OCI-LY3 (cell line): ENCODE measurements around the gene SULT1A2.

Source experiments
- H2AFZ ChIP-seq: fragments of 200-600, 300-600 bp; shearing (Covaris generic); 2 replicates; pipeline ENCODE4 v1.6.0; 2014; ENCODE audit warnings: antibody characterized with exemption, low read depth, low read length
- H3K27ac ChIP-seq: fragments of 200-600, 300-600 bp; sonication (generic); 2 replicates; pipeline ENCODE4 v1.5.1; 2014; ENCODE audit warnings: mild to moderate bottlenecking, low read length, moderate library complexity, mixed read lengths
- H3K27me3 ChIP-seq: fragments of 200-600, 300-600 bp; sonication (generic); 2 replicates; pipeline ENCODE4 v1.6.1; 2014; ENCODE audit warnings: low read depth, low read length, mixed read lengths
- H3K36me3 ChIP-seq: fragments of 200-600, 300-600 bp; sonication (generic); replicated peaks from 2 replicates; pipeline ENCODE3; 2014; ENCODE audit warnings: low read depth, low read length, mixed read lengths
- H3K4me1 ChIP-seq: fragments of 300-600, 200-600 bp; sonication (generic); 2 replicates; pipeline ENCODE4 v1.6.1; 2014; ENCODE audit warnings: low read length, mixed read lengths
- H3K4me2 ChIP-seq: fragments of 200-600, 300-600 bp; sonication (generic); 2 replicates; pipeline ENCODE4 v1.6.1; 2014; ENCODE audit warnings: low read length, mixed read lengths
- H3K4me3 ChIP-seq: fragments of 300-600, 200-600 bp; sonication (generic); 2 replicates; pipeline ENCODE4 v1.5.1; 2014; ENCODE audit warnings: antibody characterized with exemption, mild to moderate bottlenecking, low read length, moderate library complexity
- H3K79me2 ChIP-seq: fragments of 300-600, 200-600 bp; shearing (Covaris generic); 2 replicates; pipeline ENCODE4 v1.6.1; 2014; ENCODE audit warnings: mild to moderate bottlenecking, low read length, mixed read lengths
- H3K9ac ChIP-seq: fragments of 300-600, 200-600 bp; shearing (Covaris generic); 2 replicates; pipeline ENCODE4 v1.6.0; 2014; ENCODE audit warnings: mild to moderate bottlenecking, low read length, moderate library complexity
- H3K9me3 ChIP-seq: fragments of 200-600, 300-600 bp; shearing (Covaris generic); 2 replicates; pipeline ENCODE4 v1.6.1; 2014; ENCODE audit warnings: low read length, mixed read lengths; ENCODE audit not compliant: insufficient read depth
- H4K20me1 ChIP-seq: fragments of 200-600, 300-600 bp; sonication (generic); 2 replicates; pipeline ENCODE4 v1.6.1; 2016; ENCODE audit warnings: low read length, mixed read lengths; ENCODE audit not compliant: insufficient read depth
- EZH2phosphoT487 ChIP-seq: fragments of 200-600 bp; shearing (Covaris generic); IDR thresholded peaks from 2 replicates; pipeline ENCODE4 v1.6.1; 2018; ENCODE audit warnings: antibody characterized with exemption, mixed run types, low read depth
- TF ChIP-seq, protein P1 (sequence below): fragments of 200-600, 300-600 bp; sonication (generic); IDR thresholded peaks from 2 replicates; pipeline ENCODE4 v1.5.1; 2014; ENCODE audit warnings: antibody characterized with exemption, low read length, low read depth

Gene SULT1A2

DNA sequence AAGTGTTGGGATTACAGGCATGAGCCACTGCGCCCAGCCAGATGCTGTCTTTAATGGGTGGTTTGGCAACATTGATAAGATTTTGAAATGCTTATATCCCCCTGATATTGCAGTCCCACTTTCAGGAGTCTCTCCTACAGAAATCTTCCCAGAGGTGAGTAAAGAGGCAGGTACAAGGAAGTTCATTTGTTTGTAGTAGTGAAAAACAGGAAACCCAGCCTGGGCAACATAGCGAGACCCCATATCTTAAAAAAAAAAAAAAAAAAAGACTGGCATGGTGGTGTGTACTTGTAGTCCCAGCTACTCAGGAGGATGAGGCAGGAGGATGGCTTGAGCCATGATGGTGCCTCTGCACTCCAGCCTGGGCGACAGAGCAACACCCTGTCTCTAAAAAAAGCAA lies 51.9 kb downstream of the SULT1A2 start:
- Histone ChIP-seq H3K4me2 (no peak overlapping the region), H3K9me3 (no peaks in the 10 kb centered on the region), H3K9ac (no peak overlapping the region), H3K27ac (no peak overlapping the region), H3K4me1 (peaks cover 55% of the 10 kb centered on the region), H3K79me2 (no peaks in the 10 kb centered on the region), H4K20me1 (no peaks in the 10 kb centered on the region), H2AFZ (no peak overlapping the region), H3K27me3 (no peaks in the 10 kb centered on the region), H3K4me3 (no peak overlapping the region), H3K36me3 (no peaks in the 10 kb centered on the region)
- no peak for TF ChIP-seq EZH2phosphoT487
- TF ChIP-seq, protein P1, sequence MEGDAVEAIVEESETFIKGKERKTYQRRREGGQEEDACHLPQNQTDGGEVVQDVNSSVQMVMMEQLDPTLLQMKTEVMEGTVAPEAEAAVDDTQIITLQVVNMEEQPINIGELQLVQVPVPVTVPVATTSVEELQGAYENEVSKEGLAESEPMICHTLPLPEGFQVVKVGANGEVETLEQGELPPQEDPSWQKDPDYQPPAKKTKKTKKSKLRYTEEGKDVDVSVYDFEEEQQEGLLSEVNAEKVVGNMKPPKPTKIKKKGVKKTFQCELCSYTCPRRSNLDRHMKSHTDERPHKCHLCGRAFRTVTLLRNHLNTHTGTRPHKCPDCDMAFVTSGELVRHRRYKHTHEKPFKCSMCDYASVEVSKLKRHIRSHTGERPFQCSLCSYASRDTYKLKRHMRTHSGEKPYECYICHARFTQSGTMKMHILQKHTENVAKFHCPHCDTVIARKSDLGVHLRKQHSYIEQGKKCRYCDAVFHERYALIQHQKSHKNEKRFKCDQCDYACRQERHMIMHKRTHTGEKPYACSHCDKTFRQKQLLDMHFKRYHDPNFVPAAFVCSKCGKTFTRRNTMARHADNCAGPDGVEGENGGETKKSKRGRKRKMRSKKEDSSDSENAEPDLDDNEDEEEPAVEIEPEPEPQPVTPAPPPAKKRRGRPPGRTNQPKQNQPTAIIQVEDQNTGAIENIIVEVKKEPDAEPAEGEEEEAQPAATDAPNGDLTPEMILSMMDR, result no peak

DNA sequence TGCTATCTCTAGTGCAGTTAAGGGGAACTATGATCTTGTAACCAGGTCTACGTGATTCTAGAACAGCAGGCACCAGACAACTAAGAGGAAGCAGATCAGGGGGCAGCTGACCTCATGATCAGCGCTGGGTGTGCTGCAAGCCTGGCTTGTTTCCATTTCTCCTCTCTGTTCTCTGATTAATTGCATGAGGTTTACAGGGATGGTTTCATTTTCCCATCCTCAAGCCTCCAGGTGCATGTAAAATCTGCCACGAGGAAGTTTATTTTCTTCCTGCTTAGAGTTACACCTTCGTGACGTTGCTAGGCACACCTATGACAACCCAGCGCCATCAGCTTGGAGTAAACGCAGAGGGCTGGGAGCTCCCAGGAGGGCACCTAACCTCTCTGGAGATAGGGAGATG lies 53.8 kb downstream of the SULT1A2 start:
- Histone ChIP-seq H3K9ac (peak overlapping the region; percentile 61; the same call in 1 of the 2 replicates), H3K27me3 (no peaks in the 10 kb centered on the region), H3K4me2 (peak overlapping the region; percentile 83), H3K27ac (peak overlapping the region; percentile 88), H3K36me3 (no peaks in the 10 kb centered on the region), H4K20me1 (no peaks in the 10 kb centered on the region), H3K4me1 (peaks cover 62% of the 10 kb centered on the region), H3K79me2 (no peaks in the 10 kb centered on the region), H3K9me3 (no peaks in the 10 kb centered on the region), H3K4me3 (peak overlapping the region; percentile 64), H2AFZ (no peak overlapping the region)
- TF ChIP-seq, protein P1, result no peak
- TF ChIP-seq EZH2phosphoT487, result no peak

DNA sequence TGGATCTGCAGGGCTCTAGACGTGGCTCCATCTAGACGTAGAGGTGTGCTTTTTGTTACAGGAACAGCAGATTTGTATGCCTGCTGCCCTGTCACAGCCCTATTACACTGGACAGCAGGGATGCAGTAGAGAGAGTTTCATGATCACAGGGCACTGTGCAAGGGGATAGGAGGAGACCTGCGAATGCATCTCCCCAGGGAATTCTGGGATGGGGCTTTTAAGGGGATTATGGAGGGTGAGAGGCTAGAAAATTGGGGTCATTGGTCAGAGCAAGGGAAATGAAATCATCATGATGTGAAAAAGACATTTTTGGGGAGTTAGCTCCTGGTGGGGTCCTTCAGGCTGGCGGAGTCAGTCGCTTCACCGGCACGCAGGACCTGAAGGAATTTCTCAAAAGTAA lies 54.2 kb downstream of the SULT1A2 start:
- no peak overlapping the region; the same call in 1 of the 2 replicates for H2AFZ ChIP-seq
- H3K36me3 ChIP-seq, result no peaks in the 10 kb centered on the region
- H3K27ac ChIP-seq, result peak overlapping the region; percentile 88
- H3K4me1 ChIP-seq, result peaks cover 59% of the 10 kb centered on the region
- H3K9me3 ChIP-seq, result no peaks in the 10 kb centered on the region
- H3K27me3 ChIP-seq, result no peaks in the 10 kb centered on the region
- peak overlapping the region; percentile 61 for H3K9ac ChIP-seq
- H4K20me1 ChIP-seq, result no peaks in the 10 kb centered on the region
- H3K4me2 ChIP-seq, result peak overlapping the region; percentile 83
- H3K4me3 ChIP-seq, result peak overlapping the region; percentile 64
- H3K79me2 ChIP-seq, result no peaks in the 10 kb centered on the region
- no peak for TF ChIP-seq EZH2phosphoT487
- TF ChIP-seq, protein P1, result no peak
